Dermis blood vessel endothelial cell (primary cell): ENCODE measurements around the gene RMDN2. TPM values are rescaled to one million over a fixed set of nuclear protein-coding genes. Genes with fewer than 3 reads are reported as not detected.
"Not testable (repeated sequence)": the region's sequence is repeated elsewhere in the genome, so short reads cannot be mapped to it uniquely, and the experiment has no call there.

ENCODE experiments used
- DNase-seq: peaks from one replicate; pipeline ENCODE4 v3.0.0; 2010
- total RNA-seq: library from RNA; depleted of rRNA; stranded (reverse); fragments of >200 nt; gene quantifications from 2 replicates; pipeline ENCODE4 v1.2.3, GENCODE V29; 2014

The RMDN2 gene
- total RNA-seq, 1 donor from 2014 or later = 4.3 TPM

GRCh38 chr2:37993143-37993542, 68.1 kb downstream of the RMDN2 start:
- peak; percentile 6 for DNase-seq

- DNase-seq = no peak
These were observed 72.5 kb downstream of the RMDN2 start for GRCh38 chr2:37997629-37998028.

DNA sequence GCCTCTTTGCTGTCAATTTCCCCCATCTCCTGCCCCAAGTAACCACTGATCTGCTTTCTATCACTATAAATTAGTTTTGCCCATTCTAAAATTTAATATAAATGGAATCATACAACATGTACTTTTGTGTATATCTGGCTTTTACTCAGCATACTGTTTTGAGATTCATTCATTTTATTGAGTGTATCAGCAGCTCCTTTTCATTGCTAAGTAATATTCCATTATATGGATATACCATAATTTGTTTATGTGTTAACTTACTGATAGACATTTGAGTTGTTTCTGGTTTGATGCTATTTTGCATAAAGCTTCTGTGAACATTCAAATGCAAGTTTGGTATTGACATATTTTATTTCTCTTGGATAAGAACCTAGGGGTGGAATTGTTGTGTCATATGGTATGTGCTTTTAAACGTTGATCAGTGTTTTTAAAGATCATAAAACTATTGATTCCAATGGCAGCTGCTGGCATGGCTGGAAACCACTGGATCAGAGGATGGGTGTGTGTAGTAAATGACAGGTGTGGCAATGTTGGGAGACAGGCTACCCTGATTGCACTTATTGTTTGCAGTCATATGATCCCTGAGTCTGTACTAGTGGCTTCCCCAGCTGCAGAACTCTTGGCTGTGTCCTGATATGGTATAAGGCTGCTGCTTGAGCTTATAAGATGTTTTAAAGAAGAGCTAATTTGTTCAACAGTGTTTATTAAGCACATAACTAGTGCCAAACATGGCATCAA, 75.6 kb downstream of the RMDN2 start:
- no peak for DNase-seq

DNA sequence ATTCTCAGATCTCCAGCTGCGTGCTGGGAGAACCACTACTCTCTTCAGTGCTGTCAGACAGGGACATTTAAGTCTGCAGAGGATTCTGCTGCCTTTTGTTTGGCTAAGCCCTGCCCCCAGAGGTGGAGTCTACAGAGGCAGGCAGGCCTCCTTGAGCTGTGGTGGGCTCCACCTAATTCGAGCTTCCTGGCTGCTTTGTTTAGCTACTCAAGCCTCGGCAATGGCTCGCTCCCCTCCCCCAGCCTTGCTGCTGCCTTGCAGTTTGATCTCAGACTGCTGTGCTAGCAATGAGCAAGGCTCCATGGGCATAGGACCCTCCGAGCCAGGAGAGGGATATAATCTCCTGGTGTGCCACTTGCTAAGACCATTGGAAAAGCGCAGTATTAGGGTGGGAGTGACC, 85.1 kb downstream of the RMDN2 start:
- DNase-seq = not testable (repeated sequence)

DNA sequence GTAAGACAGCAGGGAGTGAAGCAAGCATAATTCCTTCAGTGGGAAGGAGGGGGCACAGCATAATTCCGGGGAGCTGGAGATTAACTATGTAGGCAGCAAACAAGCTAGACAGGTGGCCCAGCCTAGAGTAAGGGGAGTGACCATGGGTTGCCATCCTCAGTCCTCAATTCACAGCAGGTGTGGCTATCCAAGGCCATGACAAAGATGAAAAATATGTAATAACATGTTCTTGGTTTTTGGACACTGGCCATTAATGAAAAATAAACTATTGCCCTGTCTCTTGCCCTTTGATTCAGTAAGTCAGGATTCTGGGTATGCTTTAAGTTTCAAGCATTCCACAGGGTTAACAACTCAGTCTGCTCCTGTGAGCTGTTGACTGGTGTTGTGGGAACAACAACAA, 85.9 kb downstream of the RMDN2 start:
- DNase-seq = no peak

GRCh38 chr2:38013158-38013752, 88.2 kb downstream of the RMDN2 start:
- no peak for DNase-seq

GRCh38 chr2:38016219-38016618, 91.1 kb downstream of the RMDN2 start:
- no peak for DNase-seq

GRCh38 chr2:38017836-38018235, 92.7 kb downstream of the RMDN2 start:
- DNase-seq = no peak

GRCh38 chr2:38020359-38021069, 95.4 kb downstream of the RMDN2 start:
- not testable (repeated sequence) for DNase-seq

- no peak for DNase-seq
These were observed 96.5 kb downstream of the RMDN2 start for GRCh38 chr2:38021589-38021988.

- no peak for DNase-seq
These were observed 101.8 kb downstream of the RMDN2 start for GRCh38 chr2:38026846-38027245.

DNA sequence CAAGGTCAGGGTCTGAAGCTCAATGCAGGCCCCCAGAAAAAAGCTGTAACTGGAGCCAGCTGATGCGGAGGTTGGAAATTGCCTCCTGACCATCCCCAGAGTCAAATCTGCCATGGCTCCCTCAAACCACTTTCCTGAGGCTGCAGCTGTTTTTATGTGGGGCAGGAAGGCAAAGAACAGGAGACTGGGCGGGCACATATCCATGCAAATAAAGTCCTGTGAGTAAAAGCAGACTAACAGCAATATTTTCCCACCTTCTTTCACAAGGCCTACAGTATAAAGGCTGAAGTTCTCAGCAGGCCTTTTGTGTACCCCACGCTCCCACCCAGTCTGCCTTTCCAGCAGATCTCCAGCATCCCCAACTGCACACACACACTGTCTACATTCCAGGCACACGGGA, 103.7 kb downstream of the RMDN2 start:
- DNase-seq = no peak

- DNase-seq = no peak
These were observed 104.4 kb downstream of the RMDN2 start for GRCh38 chr2:38029512-38029911.

DNA sequence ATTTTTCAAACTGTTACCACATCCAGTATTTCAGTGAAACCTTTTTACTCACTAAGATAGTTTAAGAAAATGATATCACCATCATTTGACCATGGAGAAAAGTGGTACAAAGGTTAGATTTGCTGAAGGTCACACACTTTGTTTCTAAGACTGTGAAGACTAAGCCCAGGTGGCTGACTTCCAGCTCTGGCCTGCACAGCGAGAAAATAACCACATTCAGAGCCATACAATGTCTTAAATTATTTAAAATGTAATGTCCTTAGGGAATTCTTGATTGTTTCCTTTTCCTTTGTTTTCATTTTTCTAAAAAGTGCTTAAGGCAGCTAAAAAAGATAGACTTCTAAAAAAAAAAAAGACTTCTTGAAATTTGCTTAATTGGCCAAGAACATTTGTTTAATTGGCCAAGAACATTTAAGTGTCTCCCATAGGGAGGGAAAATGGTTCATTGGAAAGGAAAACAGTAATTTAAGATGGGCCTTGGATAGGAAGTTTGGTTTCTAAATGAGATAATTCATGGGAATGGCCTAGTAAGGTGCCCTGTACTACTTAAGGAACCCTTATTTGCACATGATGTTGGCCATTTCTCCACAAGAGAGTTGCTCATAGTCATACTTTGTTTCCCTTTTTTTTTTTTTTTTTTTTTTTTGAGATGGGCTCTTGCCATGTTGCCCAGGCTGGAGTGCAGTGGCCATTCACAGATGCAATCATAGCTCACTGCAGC, 105.7 kb downstream of the RMDN2 start:
- no peak for DNase-seq

GRCh38 chr2:38032946-38033345, 107.9 kb downstream of the RMDN2 start:
- DNase-seq = no peak

GRCh38 chr2:38033646-38034045, 108.6 kb downstream of the RMDN2 start:
- DNase-seq = no peak

- no peak for DNase-seq
These were observed 110.9 kb downstream of the RMDN2 start for GRCh38 chr2:38035968-38036367.

DNA sequence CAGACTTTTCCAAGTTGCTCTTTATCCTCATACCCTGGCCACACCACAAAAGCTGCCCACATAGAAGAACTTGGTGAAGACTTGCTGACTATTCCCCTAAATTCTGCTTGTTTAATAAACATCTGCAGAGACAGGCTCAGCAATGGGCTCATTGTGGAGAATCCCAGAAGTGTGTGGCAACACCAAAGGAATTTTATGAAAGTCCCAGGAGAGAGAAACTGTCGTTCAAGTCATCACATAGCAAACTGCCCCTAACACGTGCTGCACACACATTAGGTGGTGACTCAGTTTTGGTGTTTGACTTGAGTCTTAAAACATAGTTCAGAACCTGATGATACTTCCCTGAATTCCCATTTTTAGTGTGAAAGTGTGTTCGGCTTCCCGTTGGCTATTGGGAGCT, 112.2 kb downstream of the RMDN2 start:
- no peak for DNase-seq

GRCh38 chr2:38037757-38038621, 112.9 kb downstream of the RMDN2 start:
- DNase-seq = no peak

GRCh38 chr2:38038682-38039081, 113.6 kb downstream of the RMDN2 start:
- DNase-seq = no peak

DNA sequence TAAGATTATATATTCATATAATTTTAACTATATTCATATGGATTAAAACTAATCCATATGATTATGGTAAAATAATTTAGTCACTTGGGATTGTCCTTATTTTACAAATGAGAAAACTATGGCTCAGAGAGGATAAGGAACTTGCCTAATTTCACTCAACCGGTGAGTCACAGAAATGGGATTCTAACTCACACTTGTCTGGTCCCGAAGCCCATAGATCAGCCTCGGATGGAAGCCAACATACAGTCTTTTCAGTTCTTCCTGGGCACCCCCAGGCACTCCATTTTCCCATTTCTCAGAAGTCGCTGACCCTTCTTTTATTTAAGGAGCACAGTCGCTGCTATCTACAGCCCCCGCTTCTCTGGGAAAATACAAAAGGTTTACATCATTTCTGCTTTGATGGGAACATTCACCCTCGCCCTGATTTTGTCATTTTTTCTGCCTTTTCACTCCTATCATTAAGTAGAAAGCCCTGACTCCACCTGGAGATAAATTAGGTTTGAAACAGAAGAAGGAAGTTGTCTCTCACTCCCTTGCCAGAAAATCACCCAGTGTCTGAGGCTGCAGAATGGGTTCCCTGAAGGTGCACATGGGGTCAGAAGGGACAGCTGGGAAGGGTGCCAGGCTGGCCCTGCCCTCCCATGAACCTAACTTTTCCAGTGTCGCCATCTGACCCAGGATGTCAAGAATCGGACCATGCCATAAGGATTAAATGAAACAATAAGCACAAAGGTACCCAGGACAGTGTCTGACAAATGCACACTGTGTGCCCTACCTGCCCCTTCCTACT, 114.2 kb downstream of the RMDN2 start:
- DNase-seq = no peak
